NT2/D1 (cell line): ENCODE data around the gene AHNAK.

Experiments
- SUZ12 ChIP-seq: IDR thresholded peaks from 2 replicates; pipeline ENCODE4 v1.6.1; 2011; ENCODE audit not compliant: insufficient read length, insufficient read depth; ENCODE audit errors: extremely low read depth
- YY1 ChIP-seq: IDR thresholded peaks from 2 replicates; pipeline ENCODE4 v1.6.1; 2011; ENCODE audit not compliant: insufficient read length, insufficient read depth
- ZNF274 ChIP-seq: IDR thresholded peaks from 2 replicates; pipeline ENCODE4 v1.6.1; 2011; ENCODE audit warnings: mild to moderate bottlenecking, low read depth, low read length

- no peak for TF ChIP-seq YY1
- no peak for TF ChIP-seq ZNF274
- no peak for TF ChIP-seq SUZ12
These were observed 123.6 kb downstream of the AHNAK start for GRCh38 chr11:62423012-62423411.
